ENCODE results near the gene WRNIP1. TPM values are rescaled to one million over a fixed set of nuclear protein-coding genes. Genes with fewer than 3 reads are reported as not detected.

Gene WRNIP1
- total and polyA plus RNA-seq, 9 of the 15 experiments (the other 6 are each of a cell fraction or from before 2014, with no cell fraction given) = 13.2 to 63.6 (median 48.6) TPM

GRCh38 chr6:2765896-2766766 is 938 bp downstream of the WRNIP1 start (continued):
- peak; percentile 32 for TF ChIP-seq FIP1L1 (IDR thresholded peaks at IDR 0.05; ENCODE audit: low read depth, low read length, poor library complexity, severe bottlenecking)
- TF ChIP-seq, protein P1, sequence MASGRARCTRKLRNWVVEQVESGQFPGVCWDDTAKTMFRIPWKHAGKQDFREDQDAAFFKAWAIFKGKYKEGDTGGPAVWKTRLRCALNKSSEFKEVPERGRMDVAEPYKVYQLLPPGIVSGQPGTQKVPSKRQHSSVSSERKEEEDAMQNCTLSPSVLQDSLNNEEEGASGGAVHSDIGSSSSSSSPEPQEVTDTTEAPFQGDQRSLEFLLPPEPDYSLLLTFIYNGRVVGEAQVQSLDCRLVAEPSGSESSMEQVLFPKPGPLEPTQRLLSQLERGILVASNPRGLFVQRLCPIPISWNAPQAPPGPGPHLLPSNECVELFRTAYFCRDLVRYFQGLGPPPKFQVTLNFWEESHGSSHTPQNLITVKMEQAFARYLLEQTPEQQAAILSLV (tag; IDR thresholded peaks at IDR 0.05) = no peak
- no peak for TF ChIP-seq SRSF9 (IDR thresholded peaks at IDR 0.05; ENCODE audit: borderline replicate concordance, low read depth, low read length)
- TF ChIP-seq, protein P2, sequence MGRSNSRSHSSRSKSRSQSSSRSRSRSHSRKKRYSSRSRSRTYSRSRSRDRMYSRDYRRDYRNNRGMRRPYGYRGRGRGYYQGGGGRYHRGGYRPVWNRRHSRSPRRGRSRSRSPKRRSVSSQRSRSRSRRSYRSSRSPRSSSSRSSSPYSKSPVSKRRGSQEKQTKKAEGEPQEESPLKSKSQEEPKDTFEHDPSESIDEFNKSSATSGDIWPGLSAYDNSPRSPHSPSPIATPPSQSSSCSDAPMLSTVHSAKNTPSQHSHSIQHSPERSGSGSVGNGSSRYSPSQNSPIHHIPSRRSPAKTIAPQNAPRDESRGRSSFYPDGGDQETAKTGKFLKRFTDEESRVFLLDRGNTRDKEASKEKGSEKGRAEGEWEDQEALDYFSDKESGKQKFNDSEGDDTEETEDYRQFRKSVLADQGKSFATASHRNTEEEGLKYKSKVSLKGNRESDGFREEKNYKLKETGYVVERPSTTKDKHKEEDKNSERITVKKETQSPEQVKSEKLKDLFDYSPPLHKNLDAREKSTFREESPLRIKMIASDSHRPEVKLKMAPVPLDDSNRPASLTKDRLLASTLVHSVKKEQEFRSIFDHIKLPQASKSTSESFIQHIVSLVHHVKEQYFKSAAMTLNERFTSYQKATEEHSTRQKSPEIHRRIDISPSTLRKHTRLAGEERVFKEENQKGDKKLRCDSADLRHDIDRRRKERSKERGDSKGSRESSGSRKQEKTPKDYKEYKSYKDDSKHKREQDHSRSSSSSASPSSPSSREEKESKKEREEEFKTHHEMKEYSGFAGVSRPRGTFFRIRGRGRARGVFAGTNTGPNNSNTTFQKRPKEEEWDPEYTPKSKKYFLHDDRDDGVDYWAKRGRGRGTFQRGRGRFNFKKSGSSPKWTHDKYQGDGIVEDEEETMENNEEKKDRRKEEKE (IDR thresholded peaks at IDR 0.05; ENCODE audit: borderline replicate concordance in 1 of 2, control insufficient read depth in 1 of 2, low read depth in 2 of 2, low read length in 1 of 2) = no peak
- peak; percentile 38; the same call in 1 of the 2 replicates for TF ChIP-seq PHF8 (IDR thresholded peaks at IDR 0.05; ENCODE audit: borderline replicate concordance, low read length)
- no peak for TF ChIP-seq ZNF707 (CRISPR knock-in tag; conservative IDR thresholded peaks at IDR 0.05)
- TF ChIP-seq LARP7 (IDR thresholded peaks at IDR 0.05) = no peak
- TF ChIP-seq MCM7 (IDR thresholded peaks at IDR 0.05) = no peak
- no peak for TF ChIP-seq ZNF586 (CRISPR knock-in tag; conservative IDR thresholded peaks at IDR 0.05)
- no peak for TF ChIP-seq ESRRA (IDR thresholded peaks at IDR 0.05; ENCODE audit: borderline replicate concordance, low read depth)
- peak; percentile 27 for TF ChIP-seq ERF (CRISPR knock-in tag; IDR thresholded peaks at IDR 0.05)
- TF ChIP-seq ZNF347 (CRISPR knock-in tag; IDR thresholded peaks at IDR 0.05; ENCODE audit: low read depth) = no peak
- no peak for TF ChIP-seq ZNF239 (CRISPR knock-in tag; IDR thresholded peaks at IDR 0.05)
- TF ChIP-seq, protein P3, sequence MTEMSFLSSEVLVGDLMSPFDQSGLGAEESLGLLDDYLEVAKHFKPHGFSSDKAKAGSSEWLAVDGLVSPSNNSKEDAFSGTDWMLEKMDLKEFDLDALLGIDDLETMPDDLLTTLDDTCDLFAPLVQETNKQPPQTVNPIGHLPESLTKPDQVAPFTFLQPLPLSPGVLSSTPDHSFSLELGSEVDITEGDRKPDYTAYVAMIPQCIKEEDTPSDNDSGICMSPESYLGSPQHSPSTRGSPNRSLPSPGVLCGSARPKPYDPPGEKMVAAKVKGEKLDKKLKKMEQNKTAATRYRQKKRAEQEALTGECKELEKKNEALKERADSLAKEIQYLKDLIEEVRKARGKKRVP (CRISPR knock-in tag; IDR thresholded peaks at IDR 0.05) = 0 out of 2 replicates have a peak, but pooled peaks have one; percentile 4
- no peak for TF ChIP-seq CREBBP (IDR thresholded peaks at IDR 0.05; ENCODE audit: low read depth, low read length)
- no peak for TF ChIP-seq GATA2 (CRISPR knock-in tag; IDR thresholded peaks at IDR 0.05)
- peak; percentile 77; the same call in 1 of the 2 replicates for TF ChIP-seq HNRNPL (IDR thresholded peaks at IDR 0.05; ENCODE audit: low read depth, low read length)
- TF ChIP-seq IRF2 (CRISPR knock-in tag; IDR thresholded peaks at IDR 0.05) = no peak
- no peak for TF ChIP-seq NCOA2 (IDR thresholded peaks at IDR 0.05; ENCODE audit: partially characterized antibody in 2 of 2)
- TF ChIP-seq TSC22D4 (tag; IDR thresholded peaks at IDR 0.05) = no peak
- TF ChIP-seq MTF1 (CRISPR knock-in tag; IDR thresholded peaks at IDR 0.05; ENCODE audit: borderline replicate concordance) = no peak
- no peak for TF ChIP-seq ZNF79 (CRISPR knock-in tag; IDR thresholded peaks at IDR 0.05; ENCODE audit: low read depth)
- TF ChIP-seq DACH1 (IDR thresholded peaks at IDR 0.05; ENCODE audit: partially characterized antibody) = no peak
